AG04449 (cell line): Measurements from ENCODE around the gene SLC26A9.

Source experiments
- CTCF ChIA-PET: fragments of 350-600 bp; formaldehyde crosslinking; extraction: SDS; loops from one replicate; lab custom pipeline; 2021; ENCODE audit warnings: antibody characterized with exemption; lab: Yijun Ruan, JAX
- POLR2A ChIA-PET: fragments of 400-600, 350-600 bp; formaldehyde crosslinking; extraction: SDS; loops from one replicate; lab custom pipeline; 2020; ENCODE audit warnings: antibody characterized with exemption, inconsistent platforms; lab: Yijun Ruan, JAX
- DNase-seq: peaks from one replicate; pipeline ENCODE4 v3.0.0-alpha.2; 2010; ENCODE audit warnings: low read depth, low spot score
- H3K4me3 ChIP-seq: 2 replicates; pipeline ENCODE4 v1.5.1; 2011; ENCODE audit warnings: low read depth, mild to moderate bottlenecking, control low read depth, low read length
- CTCF ChIP-seq: IDR thresholded peaks from one replicate; pipeline ENCODE4 v1.5.1; 2011; ENCODE audit warnings: mild to moderate bottlenecking, moderate library complexity, low read length, control low read depth, inconsistent platforms; ENCODE audit not compliant: insufficient read depth; ENCODE audit errors: missing control alignments

Gene SLC26A9

DNA sequence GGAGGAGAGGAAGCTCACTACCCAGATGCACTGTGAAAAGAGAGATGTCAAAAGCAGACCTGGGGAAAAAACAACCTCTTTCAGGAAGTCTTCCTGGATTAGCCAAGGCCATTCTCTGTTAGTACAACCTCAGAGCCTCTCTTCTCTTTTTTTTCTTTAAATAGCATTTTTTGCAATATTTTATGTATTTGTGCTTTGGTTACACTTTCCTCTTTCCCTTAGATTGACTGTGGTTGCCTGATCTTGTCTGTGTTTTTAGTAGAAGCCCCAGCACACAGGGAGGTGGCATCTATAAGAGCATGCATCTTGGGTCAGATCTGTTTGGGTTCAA, 18.8 kb downstream of the SLC26A9 start:
- CTCF ChIA-PET = interaction anchor here (0.9 to 19.9 kb wide), 8 partner anchors 9 to 181 kb away, joined by 3 to 992 read pairs (median 8); no protein-coding TSS in a partner anchor
- TF ChIP-seq CTCF = no peak
- POLR2A ChIA-PET = no interaction called here
- no peak for DNase-seq
- no peak overlapping the region for H3K4me3 ChIP-seq

- no peak overlapping the region for H3K4me3 ChIP-seq
- TF ChIP-seq CTCF = no peak
- ChIA-PET CTCF (interaction anchor here (0.9 to 19.9 kb wide), 9 partner anchors 8 to 182 kb away, joined by 3 to 992 read pairs (median 7); no protein-coding TSS in a partner anchor), POLR2A (no interaction called here)
- DNase-seq = no peak
Measured at GRCh38 chr1:205923651-205924459, 19.4 kb downstream of the SLC26A9 start.

DNA sequence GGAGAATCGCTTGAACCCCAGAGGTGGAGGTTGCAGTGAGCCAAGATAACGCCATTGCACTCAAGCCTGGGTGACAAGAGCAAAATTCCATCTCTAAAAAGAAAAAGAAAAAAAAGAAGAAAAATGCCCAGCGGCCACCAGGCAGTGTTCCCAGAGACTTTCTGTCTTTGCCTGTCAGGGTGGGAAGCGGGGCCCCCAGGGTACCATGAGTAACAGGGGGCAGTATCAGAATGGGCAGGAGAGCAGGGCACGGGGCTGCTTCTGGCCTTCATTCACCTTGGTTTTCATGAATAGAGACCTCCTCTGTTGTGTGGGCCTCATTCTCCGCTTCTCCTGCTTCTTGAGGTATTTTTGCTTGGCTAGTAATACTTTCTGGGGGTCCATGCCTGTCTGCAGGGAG, 20.4 kb downstream of the SLC26A9 start:
- CTCF ChIA-PET = interaction anchor here (1.4 to 19.9 kb wide), 6 partner anchors 19 to 183 kb away, joined by 4 to 992 read pairs (median 9); no protein-coding TSS in a partner anchor
- POLR2A ChIA-PET = no interaction called here
- no peak for TF ChIP-seq CTCF
- no peak for DNase-seq
- H3K4me3 ChIP-seq = no peak overlapping the region

DNA sequence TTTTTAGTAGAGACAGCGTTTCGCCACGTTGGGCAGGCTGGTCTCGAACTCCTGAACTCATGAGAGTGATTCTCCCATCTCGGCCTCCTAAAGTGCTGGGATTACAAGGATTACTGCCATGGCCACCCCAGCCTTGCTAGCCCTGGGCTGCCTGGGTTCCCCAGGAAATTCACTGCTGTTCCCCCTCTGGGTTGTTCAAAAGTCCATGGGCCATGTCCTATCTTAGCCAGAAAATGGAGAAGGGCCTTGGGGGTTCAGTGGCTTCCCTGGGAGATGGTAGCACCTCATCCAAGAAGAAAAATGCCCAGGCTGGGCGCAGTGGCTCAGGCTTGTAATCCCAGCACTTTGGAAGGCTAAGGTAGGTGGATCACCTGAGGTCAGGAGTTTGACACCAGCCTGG, 20.9 kb downstream of the SLC26A9 start:
- ChIA-PET POLR2A (no interaction called here), CTCF (interaction anchor here (1.0 to 19.9 kb wide), 8 partner anchors 9 to 183 kb away, joined by 3 to 992 read pairs (median 34); no protein-coding TSS in a partner anchor)
- no peak for DNase-seq
- no peak overlapping the region for H3K4me3 ChIP-seq
- no peak for TF ChIP-seq CTCF

DNA sequence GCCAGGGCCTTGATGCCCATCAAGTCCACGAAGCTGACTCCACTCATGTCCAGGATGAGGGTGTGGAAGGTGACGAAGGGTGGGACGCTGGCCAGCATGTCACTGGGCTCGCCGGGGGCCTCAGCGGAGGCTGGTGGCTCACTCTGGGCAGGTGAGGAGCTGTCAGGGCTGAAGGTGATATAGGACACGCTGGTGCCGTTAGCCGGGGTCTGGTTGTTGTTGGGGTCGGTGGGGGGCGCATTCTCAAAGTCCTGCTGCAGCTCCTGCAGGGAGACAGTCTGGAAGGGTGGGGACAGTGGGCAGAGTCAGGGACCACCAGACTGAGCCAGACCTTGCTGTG, 21.7 kb downstream of the SLC26A9 start:
- no peak for TF ChIP-seq CTCF
- CTCF ChIA-PET = interaction anchor here (0.8 to 19.9 kb wide), 10 partner anchors 10 to 263 kb away, joined by 3 to 992 read pairs (median 15); no protein-coding TSS in a partner anchor
- DNase-seq = no peak
- POLR2A ChIA-PET = no interaction called here
- H3K4me3 ChIP-seq = no peak overlapping the region

GRCh38 chr1:205920861-205921569, 22.2 kb downstream of the SLC26A9 start:
- ChIA-PET CTCF (interaction anchor here (0.8 to 19.9 kb wide), 15 partner anchors 10 to 263 kb away, joined by 3 to 992 read pairs (median 7); no protein-coding TSS in a partner anchor), POLR2A (no interaction called here)
- no peak for TF ChIP-seq CTCF
- no peak overlapping the region for H3K4me3 ChIP-seq
- DNase-seq = no peak
